NCI-H1436 treated with DMSO at 0.1 percent for 48 hours (cell line): ENCODE measurements around the gene PLD4.

Experiments
- DNase-seq: peaks from one replicate; lab custom pipeline; 2025; lab: John Stamatoyannopoulos, UW

The PLD4 gene

GRCh38 chr14:104975481-104976197 lies 51.0 kb downstream of the PLD4 start:
- DNase-seq: no peak

GRCh38 chr14:104976198-104977007 lies 51.7 kb downstream of the PLD4 start:
- no peak for DNase-seq

GRCh38 chr14:104977008-104977680 lies 52.5 kb downstream of the PLD4 start:
- no peak for DNase-seq

- no peak for DNase-seq
Observed at GRCh38 chr14:104977681-104978653, 53.3 kb downstream of the PLD4 start, which contains the start of gene AHNAK2. Gene AHNAK2 (minus strand): TSS chr14:104978374. CDS start chr14:104978237, 137 bp downstream.

GRCh38 chr14:104978746-104979691 lies 54.3 kb downstream of the PLD4 start:
- no peak for DNase-seq

GRCh38 chr14:104979758-104980610 lies 55.3 kb downstream of the PLD4 start:
- DNase-seq: no peak

GRCh38 chr14:104980611-104981531 lies 56.2 kb downstream of the PLD4 start:
- no peak for DNase-seq

GRCh38 chr14:104981699-104982541 lies 57.2 kb downstream of the PLD4 start:
- no peak for DNase-seq

GRCh38 chr14:104982548-104983230 lies 58.0 kb downstream of the PLD4 start:
- DNase-seq: no peak
